ENCODE data around the gene DST. TPM values are rescaled to one million over a fixed set of nuclear protein-coding genes. Genes with fewer than 3 reads are reported as not detected.

Gene DST
- total and polyA plus RNA-seq, 2 donors (not counting 1 experiment from before 2014, with no cell fraction given): 1.5 to 1.9 TPM

GRCh38 chr6:56488281-56488680 lies 154.4 kb downstream of the DST start:
- Histone ChIP-seq H3K27me3 (replicated peaks in 1 of 4; ENCODE audit: control extremely low read depth in 1 of 4, control insufficient read depth in 3 of 4, insufficient read depth in 4 of 4, low read length in 3 of 4) (no peaks in the 10 kb centered on the region), H3K9ac (ENCODE audit: low read length) (no peak overlapping the region), H3K4me2 (replicated peaks; ENCODE audit: low read depth, low read length, poor library complexity, severe bottlenecking) (no peak overlapping the region), H3K27ac (ENCODE audit: low read length in 2 of 2) (no peak overlapping the region), H3K79me2 (ENCODE audit: control insufficient read depth, insufficient read depth, low read length) (no peaks in the 10 kb centered on the region), H3K36me3 (replicated peaks in 1 of 2; ENCODE audit: control extremely low read depth in 1 of 2, control insufficient read depth in 1 of 2, extremely low read depth in 1 of 2, insufficient read depth in 2 of 2, low read length in 1 of 2) (no peaks in the 10 kb centered on the region), H3K9me3 (ENCODE audit: control extremely low read depth in 1 of 3, control insufficient read depth in 2 of 3, insufficient read depth in 1 of 3, low read length in 2 of 3) (no peaks in the 10 kb centered on the region), H3K4me3 (ENCODE audit: control extremely low read depth in 1 of 5, extremely low read depth in 1 of 5, insufficient read depth in 1 of 5, low read depth in 2 of 5, low read length in 4 of 5) (no peak overlapping the region), H4K20me1 (ENCODE audit: control insufficient read depth, insufficient read depth, low read length, poor library complexity, severe bottlenecking) (no peaks in the 10 kb centered on the region), H2AFZ (ENCODE audit: insufficient read depth, low read depth, low read length, poor library complexity, severe bottlenecking) (no peak overlapping the region), H3K4me1 (ENCODE audit: control insufficient read depth in 2 of 2, insufficient read depth in 2 of 2, low read length in 2 of 2) (no peaks in the 10 kb centered on the region)
- 80% methylated on average over 1 of the region's 2 CpGs for WGBS (ENCODE audit: insufficient coverage)
- Mint-ChIP-seq H3K4me1 (no peaks in the 10 kb centered on the region), H3K27me3 (no peaks in the 10 kb centered on the region), H3K9me3 (ENCODE audit: insufficient read depth) (no peaks in the 10 kb centered on the region), H3K27ac (no peak overlapping the region), H3K4me3 (no peak overlapping the region)
- intact Hi-C loops (cut with micrococcal nuclease): no loop called here
- ChIA-PET POLR2A (no interaction called here), CTCF (no interaction called here)
- no peak for DNase-seq
- TF ChIP-seq, protein P1, sequence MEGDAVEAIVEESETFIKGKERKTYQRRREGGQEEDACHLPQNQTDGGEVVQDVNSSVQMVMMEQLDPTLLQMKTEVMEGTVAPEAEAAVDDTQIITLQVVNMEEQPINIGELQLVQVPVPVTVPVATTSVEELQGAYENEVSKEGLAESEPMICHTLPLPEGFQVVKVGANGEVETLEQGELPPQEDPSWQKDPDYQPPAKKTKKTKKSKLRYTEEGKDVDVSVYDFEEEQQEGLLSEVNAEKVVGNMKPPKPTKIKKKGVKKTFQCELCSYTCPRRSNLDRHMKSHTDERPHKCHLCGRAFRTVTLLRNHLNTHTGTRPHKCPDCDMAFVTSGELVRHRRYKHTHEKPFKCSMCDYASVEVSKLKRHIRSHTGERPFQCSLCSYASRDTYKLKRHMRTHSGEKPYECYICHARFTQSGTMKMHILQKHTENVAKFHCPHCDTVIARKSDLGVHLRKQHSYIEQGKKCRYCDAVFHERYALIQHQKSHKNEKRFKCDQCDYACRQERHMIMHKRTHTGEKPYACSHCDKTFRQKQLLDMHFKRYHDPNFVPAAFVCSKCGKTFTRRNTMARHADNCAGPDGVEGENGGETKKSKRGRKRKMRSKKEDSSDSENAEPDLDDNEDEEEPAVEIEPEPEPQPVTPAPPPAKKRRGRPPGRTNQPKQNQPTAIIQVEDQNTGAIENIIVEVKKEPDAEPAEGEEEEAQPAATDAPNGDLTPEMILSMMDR (IDR thresholded peaks at IDR 0.05): no peak
- TF ChIP-seq EZH2 (IDR thresholded peaks at IDR 0.05; ENCODE audit: borderline replicate concordance, insufficient read depth, low read depth, low read length, poor library complexity, severe bottlenecking): no peak
- no peak for ATAC-seq (ENCODE audit: low read depth)

GRCh38 chr6:56486681-56487080 lies 156.0 kb downstream of the DST start:
- Mint-ChIP-seq H3K27me3 (no peaks in the 10 kb centered on the region), H3K4me3 (no peak overlapping the region), H3K9me3 (ENCODE audit: insufficient read depth) (no peaks in the 10 kb centered on the region), H3K4me1 (no peaks in the 10 kb centered on the region), H3K27ac (no peak overlapping the region)
- no peak for DNase-seq
- Histone ChIP-seq H3K27me3 (replicated peaks in 1 of 4; ENCODE audit: control extremely low read depth in 1 of 4, control insufficient read depth in 3 of 4, insufficient read depth in 4 of 4, low read length in 3 of 4) (no peaks in the 10 kb centered on the region), H4K20me1 (ENCODE audit: control insufficient read depth, insufficient read depth, low read length, poor library complexity, severe bottlenecking) (no peaks in the 10 kb centered on the region), H3K79me2 (ENCODE audit: control insufficient read depth, insufficient read depth, low read length) (no peaks in the 10 kb centered on the region), H3K9ac (ENCODE audit: low read length) (no peak overlapping the region), H3K36me3 (replicated peaks in 1 of 2; ENCODE audit: control extremely low read depth in 1 of 2, control insufficient read depth in 1 of 2, extremely low read depth in 1 of 2, insufficient read depth in 2 of 2, low read length in 1 of 2) (no peaks in the 10 kb centered on the region), H3K9me3 (ENCODE audit: control extremely low read depth in 1 of 3, control insufficient read depth in 2 of 3, insufficient read depth in 1 of 3, low read length in 2 of 3) (no peaks in the 10 kb centered on the region), H2AFZ (ENCODE audit: insufficient read depth, low read depth, low read length, poor library complexity, severe bottlenecking) (no peak overlapping the region), H3K27ac (ENCODE audit: low read length in 2 of 2) (no peak overlapping the region), H3K4me1 (ENCODE audit: control insufficient read depth in 2 of 2, insufficient read depth in 2 of 2, low read length in 2 of 2) (no peaks in the 10 kb centered on the region), H3K4me3 (ENCODE audit: control extremely low read depth in 1 of 5, extremely low read depth in 1 of 5, insufficient read depth in 1 of 5, low read depth in 2 of 5, low read length in 4 of 5) (no peak overlapping the region), H3K4me2 (replicated peaks; ENCODE audit: low read depth, low read length, poor library complexity, severe bottlenecking) (no peak overlapping the region)
- POLR2A ChIA-PET: no interaction called here
- CTCF ChIA-PET: no interaction called here
- intact Hi-C loops (cut with micrococcal nuclease): no loop called here
- no peak for ATAC-seq (ENCODE audit: low read depth)
- 100% methylated on average over 2 of the region's 3 CpGs for WGBS (ENCODE audit: insufficient coverage)
- TF ChIP-seq, protein P1 (IDR thresholded peaks at IDR 0.05): no peak
- TF ChIP-seq EZH2 (IDR thresholded peaks at IDR 0.05; ENCODE audit: borderline replicate concordance, insufficient read depth, low read depth, low read length, poor library complexity, severe bottlenecking): no peak

Measured in B cell (primary cell).